Sciatic nerve (tissue), 2 donors: ENCODE measurements around the gene GDAP1L1. TPM values are rescaled to one million over a fixed set of nuclear protein-coding genes. Genes with fewer than 3 reads are reported as not detected.
"Not testable (repeated sequence)": the region's sequence is repeated elsewhere in the genome, so short reads cannot be mapped to it uniquely, and the experiment has no call there.

ENCODE experiments used
- ATAC-seq: fragments of 200-7000 bp; cut with Tn5 transposase; one replicate; pipeline ENCODE4 v1.9.1; 2020; ENCODE audit warnings: mild to moderate bottlenecking, moderate library complexity
- DNase-seq: peaks from one replicate; pipeline ENCODE4 v3.0.0-alpha.2; 2020; ENCODE audit warnings: low spot score
- intact Hi-C: fragments of 100-400 bp; cut with DNase I; formaldehyde crosslinking; loops from one replicate; pipeline ENCODE4 v1.14.2; 2022
- total RNA-seq: library from RNA; stranded (reverse); fragmentation: NEBNext Ultra II Directional; extraction: Animal tissue kit (Norgen Biotek cat#: 25700); gene quantifications from one replicate; pipeline ENCODE4 v1.2.1, GENCODE V29; 2021
- donor health status: DM: no; HTN: no; CAD: no.
- donor health status: DM: no; HTN: no; CAD: no.

GDAP1L1 gene
- total RNA-seq, 1 donor from 2014 or later: not detected

DNA sequence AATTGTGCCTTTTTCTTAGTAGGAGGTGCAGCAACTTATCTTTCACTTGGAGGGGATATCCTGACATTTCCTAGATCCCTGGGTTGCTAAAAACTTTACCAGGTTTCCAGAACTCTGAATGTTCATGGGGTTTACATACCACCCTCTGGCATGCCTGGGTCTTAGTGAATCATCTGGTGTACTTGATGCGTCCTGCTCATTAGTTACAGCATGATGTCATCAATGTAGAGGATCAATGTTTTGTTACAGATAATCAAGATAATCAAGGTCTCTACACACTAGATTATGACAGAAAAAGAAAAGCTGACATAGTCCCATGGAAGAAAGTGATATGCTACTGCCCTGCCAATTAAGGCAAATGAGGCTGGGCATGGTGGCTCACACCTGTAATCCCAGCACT lies 36.9 kb downstream of the GDAP1L1 start:
- intact Hi-C loops: no loop called here
- no peak for DNase-seq
- ATAC-seq: no peak

- intact Hi-C loops: no loop called here
- DNase-seq: no peak
- ATAC-seq: no peak
These were observed 40.4 kb downstream of the GDAP1L1 start for GRCh38 chr20:44287272-44288097.

GRCh38 chr20:44288252-44288651 lies 41.1 kb downstream of the GDAP1L1 start:
- DNase-seq (no peak), ATAC-seq (no peak)
- intact Hi-C loops: no loop called here

GRCh38 chr20:44291754-44292153 lies 44.6 kb downstream of the GDAP1L1 start:
- intact Hi-C loops: no loop called here
- ATAC-seq (no peak), DNase-seq (no peak)

- no peak for ATAC-seq
- intact Hi-C loops: no loop called here
These were observed 48.9 kb downstream of the GDAP1L1 start for GRCh38 chr20:44296011-44296410.

DNA sequence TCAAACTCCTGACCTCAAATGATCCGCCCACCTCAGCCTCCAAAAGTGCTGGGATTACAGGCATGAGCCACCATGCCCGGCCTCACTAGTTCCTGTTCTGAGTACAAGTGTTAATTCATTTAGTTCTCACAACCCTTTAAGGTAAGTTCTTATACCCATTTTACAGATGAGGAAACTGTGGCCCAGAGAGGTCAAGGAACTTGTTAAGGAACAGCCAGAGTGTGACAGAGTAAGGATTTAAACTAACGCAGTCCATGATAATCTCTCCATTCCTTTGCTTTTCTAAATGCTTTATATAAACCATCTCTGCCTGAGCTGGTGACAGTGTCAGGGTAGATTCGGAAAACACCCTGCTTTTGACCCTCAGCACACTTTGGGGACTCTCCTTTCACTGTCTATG lies 50.6 kb downstream of the GDAP1L1 start:
- ATAC-seq: no peak
- intact Hi-C loops: no loop called here
- DNase-seq: no peak

More at GRCh38 chr20:44296011-44296410, 48.9 kb downstream of the GDAP1L1 start:
- no peak for DNase-seq

GRCh38 chr20:44299011-44299535 lies 52.0 kb downstream of the GDAP1L1 start:
- DNase-seq, intact Hi-C loops, ATAC-seq: not testable (repeated sequence)

DNA sequence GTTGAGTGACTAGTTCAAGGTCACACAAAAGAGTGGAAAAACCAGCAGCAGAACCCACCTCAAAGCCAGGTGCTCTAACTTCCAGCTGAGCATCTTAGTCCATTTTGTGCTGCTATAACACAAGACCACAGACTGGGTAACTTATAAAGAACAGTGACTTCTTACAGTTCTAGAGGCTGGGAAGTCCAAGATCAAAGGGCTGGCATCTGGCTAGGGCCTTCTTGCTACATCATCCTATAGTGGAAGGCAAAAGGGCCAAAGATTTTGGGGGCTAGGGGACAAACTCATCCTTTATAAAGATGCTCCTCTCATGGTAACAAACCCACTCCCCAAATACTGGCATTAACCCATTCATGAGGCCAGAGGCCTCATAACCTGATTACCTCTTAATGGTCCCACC lies 54.2 kb downstream of the GDAP1L1 start:
- no peak for DNase-seq
- intact Hi-C loops: no loop called here
- ATAC-seq: no peak

- intact Hi-C loops: no loop called here
- DNase-seq: no peak
- no peak for ATAC-seq
These were observed 55.0 kb downstream of the GDAP1L1 start for GRCh38 chr20:44302026-44302669.

- ATAC-seq (no peak), DNase-seq (no peak)
- intact Hi-C loops: no loop called here
These were observed 55.6 kb downstream of the GDAP1L1 start for GRCh38 chr20:44302736-44303135.

DNA sequence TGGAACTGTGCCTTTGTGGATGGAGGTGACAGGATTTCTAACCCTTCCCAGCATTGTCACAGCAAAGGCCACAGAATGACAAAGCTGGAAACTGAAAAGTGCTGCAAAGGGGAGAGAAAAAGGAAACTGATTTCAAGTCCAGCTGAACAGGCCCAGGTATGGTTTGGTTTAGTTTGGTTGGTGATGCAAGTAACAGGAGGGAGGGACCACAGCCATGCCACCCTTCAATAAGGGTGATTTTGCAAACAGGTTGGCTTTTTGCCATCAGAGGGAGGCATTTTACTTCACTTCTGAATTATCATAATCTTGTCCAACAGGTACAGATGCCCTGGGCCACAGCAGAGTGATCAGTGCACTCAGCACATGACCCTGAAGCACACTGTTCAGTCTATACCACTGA lies 57.3 kb downstream of the GDAP1L1 start:
- no peak for ATAC-seq
- no peak for DNase-seq
- intact Hi-C loops: no loop called here

- DNase-seq: no peak
- no peak for ATAC-seq
- intact Hi-C loops: no loop called here
These were observed 59.8 kb downstream of the GDAP1L1 start for GRCh38 chr20:44306927-44307326.

- intact Hi-C loops: loop anchor here (10.0 kb wide), 1 partner anchor 95 kb away; the partner anchor contains the start of gene OSER1
- DNase-seq: no peak
- peak; percentile 66 for ATAC-seq
These were observed 62.9 kb downstream of the GDAP1L1 start for GRCh38 chr20:44309763-44310663.

- intact Hi-C loops: loop anchor here (10.0 kb wide), 1 partner anchor 96 kb away; the partner anchor contains the start of gene OSER1
- peak; percentile 98 for ATAC-seq
These were observed 63.8 kb downstream of the GDAP1L1 start, which contains the start of gene FITM2 for GRCh38 chr20:44310664-44311639. Gene FITM2, minus strand, starts transcription at chr20:44311202. Its CDS starts 54 bp downstream, at chr20:44311148.

GRCh38 chr20:44314870-44315269 lies 67.8 kb downstream of the GDAP1L1 start:
- DNase-seq (no peak), ATAC-seq (no peak)
- intact Hi-C loops: loop anchor here (10.0 kb wide), 1 partner anchor 100 kb away; the partner anchor contains the start of gene OSER1

More at GRCh38 chr20:44310664-44311639, 63.8 kb downstream of the GDAP1L1 start, which contains the start of gene FITM2:
- peak; percentile 99 for DNase-seq

GRCh38 chr20:44319839-44320422 lies 72.8 kb downstream of the GDAP1L1 start:
- no peak for DNase-seq
- ATAC-seq: no peak
- intact Hi-C loops: loop anchor here (10.0 kb wide), 1 partner anchor 105 kb away; the partner anchor contains the start of gene OSER1

- no peak for DNase-seq
- ATAC-seq: no peak
- intact Hi-C loops: no loop called here
These were observed 77.2 kb downstream of the GDAP1L1 start for GRCh38 chr20:44324343-44324742.
